KMS-11 (cell line): ENCODE measurements around the gene RGS9.

ENCODE experiments used
- H2AFZ ChIP-seq: fragments of 200-600 bp; sonication (generic); 2 replicates; pipeline ENCODE4 v1.6.1; 2016; ENCODE audit warnings: antibody characterized with exemption, mixed run types, low read depth
- H3K27ac ChIP-seq: fragments of 200-600 bp; sonication (generic); 2 replicates; pipeline ENCODE4 v1.6.1; 2016; ENCODE audit warnings: mild to moderate bottlenecking, mixed run types
- H3K27me3 ChIP-seq: fragments of 200-600 bp; sonication (generic); 2 replicates; pipeline ENCODE4 v1.6.1; 2017; ENCODE audit warnings: mild to moderate bottlenecking, low read depth, mixed run types, moderate library complexity; ENCODE audit not compliant: insufficient read depth
- H3K36me3 ChIP-seq: fragments of 200-600 bp; sonication (generic); 2 replicates; pipeline ENCODE4 v1.6.1; 2017; ENCODE audit warnings: mild to moderate bottlenecking, mixed run types; ENCODE audit not compliant: insufficient read depth
- H3K4me1 ChIP-seq: fragments of 200-600 bp; sonication (generic); 2 replicates; pipeline ENCODE4 v1.6.1; 2016; ENCODE audit warnings: mild to moderate bottlenecking, low read depth, mixed run types; ENCODE audit not compliant: poor library complexity, severe bottlenecking
- H3K4me2 ChIP-seq: fragments of 200-600 bp; sonication (generic); 2 replicates; pipeline ENCODE4 v1.7.0; 2016; ENCODE audit warnings: mild to moderate bottlenecking, mixed run types
- H3K4me3 ChIP-seq: fragments of 200-600 bp; sonication (generic); IDR thresholded peaks from 2 replicates; pipeline ENCODE4 v1.6.1; 2017; ENCODE audit warnings: low read depth, low read length, mixed read lengths; ENCODE audit not compliant: insufficient read depth
- H3K79me2 ChIP-seq: fragments of 200-600 bp; sonication (generic); 2 replicates; pipeline ENCODE4 v1.6.1; 2016; ENCODE audit warnings: low read depth, mixed run types; ENCODE audit not compliant: insufficient read depth
- H3K9ac ChIP-seq: fragments of 200-600 bp; sonication (generic); 2 replicates; pipeline ENCODE4 v1.6.1; 2016; ENCODE audit warnings: mild to moderate bottlenecking, mixed run types
- H4K20me1 ChIP-seq: fragments of 200-600 bp; sonication (generic); 2 replicates; pipeline ENCODE4 v1.6.1; 2016; ENCODE audit warnings: mild to moderate bottlenecking, mixed run types; ENCODE audit not compliant: insufficient read depth
- TF ChIP-seq, protein P1 (sequence below): fragments of 200-600 bp; sonication (generic); conservative IDR thresholded peaks from 2 replicates; pipeline ENCODE4 v1.6.1; 2017; ENCODE audit warnings: low read depth, mild to moderate bottlenecking, antibody characterized with exemption, low read length, moderate library complexity, mixed read lengths

RGS9 gene

GRCh38 chr17:65102788-65103187, 34.4 kb upstream of the RGS9 start:
- Histone ChIP-seq H3K27me3 (no peaks in the 10 kb centered on the region), H3K4me2 (no peak overlapping the region), H3K9ac (no peak overlapping the region), H3K36me3 (no peaks in the 10 kb centered on the region), H3K4me3 (no peak overlapping the region), H3K79me2 (no peaks in the 10 kb centered on the region), H4K20me1 (no peaks in the 10 kb centered on the region), H3K4me1 (peaks cover 37% of the 10 kb centered on the region), H3K27ac (no peak overlapping the region), H2AFZ (no peak overlapping the region)
- TF ChIP-seq, protein P1, sequence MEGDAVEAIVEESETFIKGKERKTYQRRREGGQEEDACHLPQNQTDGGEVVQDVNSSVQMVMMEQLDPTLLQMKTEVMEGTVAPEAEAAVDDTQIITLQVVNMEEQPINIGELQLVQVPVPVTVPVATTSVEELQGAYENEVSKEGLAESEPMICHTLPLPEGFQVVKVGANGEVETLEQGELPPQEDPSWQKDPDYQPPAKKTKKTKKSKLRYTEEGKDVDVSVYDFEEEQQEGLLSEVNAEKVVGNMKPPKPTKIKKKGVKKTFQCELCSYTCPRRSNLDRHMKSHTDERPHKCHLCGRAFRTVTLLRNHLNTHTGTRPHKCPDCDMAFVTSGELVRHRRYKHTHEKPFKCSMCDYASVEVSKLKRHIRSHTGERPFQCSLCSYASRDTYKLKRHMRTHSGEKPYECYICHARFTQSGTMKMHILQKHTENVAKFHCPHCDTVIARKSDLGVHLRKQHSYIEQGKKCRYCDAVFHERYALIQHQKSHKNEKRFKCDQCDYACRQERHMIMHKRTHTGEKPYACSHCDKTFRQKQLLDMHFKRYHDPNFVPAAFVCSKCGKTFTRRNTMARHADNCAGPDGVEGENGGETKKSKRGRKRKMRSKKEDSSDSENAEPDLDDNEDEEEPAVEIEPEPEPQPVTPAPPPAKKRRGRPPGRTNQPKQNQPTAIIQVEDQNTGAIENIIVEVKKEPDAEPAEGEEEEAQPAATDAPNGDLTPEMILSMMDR: no peak

GRCh38 chr17:65103431-65103830, 33.7 kb upstream of the RGS9 start:
- TF ChIP-seq, protein P1: no peak
- Histone ChIP-seq H3K79me2 (no peaks in the 10 kb centered on the region), H3K36me3 (no peaks in the 10 kb centered on the region), H3K27me3 (no peaks in the 10 kb centered on the region), H4K20me1 (no peaks in the 10 kb centered on the region), H3K4me1 (peaks cover 32% of the 10 kb centered on the region), H3K4me2 (no peak overlapping the region), H3K4me3 (no peak overlapping the region), H2AFZ (no peak overlapping the region), H3K27ac (no peak overlapping the region), H3K9ac (no peak overlapping the region)

DNA sequence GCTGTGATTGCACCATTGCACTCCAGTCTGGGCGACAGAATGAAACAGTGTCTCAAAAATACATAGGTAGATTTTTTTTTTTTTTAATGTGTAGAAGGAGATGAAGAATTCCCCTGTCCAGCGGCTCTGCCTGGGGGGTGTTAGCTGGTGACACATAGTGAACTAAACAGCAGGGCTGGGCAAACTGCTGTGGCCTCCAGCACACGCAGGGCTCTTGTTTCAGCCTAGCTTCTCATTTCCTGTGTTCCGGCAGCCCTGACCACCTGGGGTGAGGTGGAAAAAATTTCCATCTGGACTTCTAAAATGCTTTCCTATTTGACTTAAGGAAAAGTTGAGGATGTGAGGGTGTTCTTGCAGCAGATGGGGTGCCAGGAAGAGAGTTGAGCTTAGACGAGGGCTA, 33.3 kb upstream of the RGS9 start:
- Histone ChIP-seq H3K4me2 (no peak overlapping the region), H4K20me1 (no peaks in the 10 kb centered on the region)

DNA sequence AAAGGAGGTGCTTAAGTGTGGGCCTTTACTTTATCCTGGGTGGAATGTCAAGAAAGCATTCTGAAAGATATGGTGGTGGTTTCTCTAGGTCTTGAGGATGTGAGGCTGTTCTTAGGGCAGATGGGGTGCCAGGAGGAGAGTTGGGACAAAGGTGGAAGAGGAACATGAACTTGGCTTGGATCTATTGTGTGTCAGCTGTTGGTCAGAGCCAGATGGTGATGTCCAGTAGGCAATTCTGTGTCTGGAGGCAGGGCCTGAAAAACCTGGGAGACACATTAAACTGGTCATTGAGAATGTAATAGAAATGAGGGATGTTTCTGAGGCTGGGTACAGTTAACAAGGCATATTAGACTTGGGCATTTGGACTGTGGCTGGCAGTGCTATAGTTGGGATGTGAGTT, 32.6 kb upstream of the RGS9 start:
- Histone ChIP-seq H3K9ac (no peak overlapping the region), H2AFZ (no peak overlapping the region), H4K20me1 (no peaks in the 10 kb centered on the region), H3K4me2 (no peak overlapping the region), H3K27me3 (no peaks in the 10 kb centered on the region), H3K4me1 (peaks cover 23% of the 10 kb centered on the region), H3K27ac (no peak overlapping the region), H3K4me3 (no peak overlapping the region), H3K36me3 (no peaks in the 10 kb centered on the region), H3K79me2 (no peaks in the 10 kb centered on the region)
- TF ChIP-seq, protein P1: no peak

More for the DNA sequence above, 33.3 kb upstream of the RGS9 start:
- no peak overlapping the region for H3K9ac ChIP-seq
- H2AFZ ChIP-seq: no peak overlapping the region
- no peaks in the 10 kb centered on the region for H3K36me3 ChIP-seq
- no peaks in the 10 kb centered on the region for H3K27me3 ChIP-seq
- TF ChIP-seq, protein P1: no peak
- no peaks in the 10 kb centered on the region for H3K79me2 ChIP-seq
- no peak overlapping the region for H3K4me3 ChIP-seq
- H3K4me1 ChIP-seq: peaks cover 29% of the 10 kb centered on the region
- no peak overlapping the region for H3K27ac ChIP-seq
